Parathyroid adenoma (tissue), 2 donors: ENCODE measurements around the gene RIPOR2.

Experiments
- H2AFZ ChIP-seq: fragments of 300-600 bp; sonication (generic); one replicate; pipeline ENCODE4 v1.7.0; 2017; ENCODE audit warnings: antibody characterized with exemption, mild to moderate bottlenecking
- H3K27ac ChIP-seq: fragments of 300-600 bp; sonication (generic); one replicate; pipeline ENCODE4 v1.7.0; 2017
- H3K27me3 ChIP-seq: fragments of 300-600 bp; sonication (generic); one replicate; pipeline ENCODE4 v1.7.0; 2017; ENCODE audit warnings: low read length; ENCODE audit not compliant: control insufficient read depth, insufficient read depth
- H3K36me3 ChIP-seq: fragments of 300-600 bp; sonication (generic); one replicate; pipeline ENCODE4 v1.7.0; 2017; ENCODE audit warnings: low read length; ENCODE audit not compliant: control insufficient read depth, insufficient read depth
- H3K4me1 ChIP-seq: fragments of 300-600 bp; sonication (generic); one replicate; pipeline ENCODE4 v1.7.0; 2017; ENCODE audit warnings: control low read depth
- H3K4me2 ChIP-seq: fragments of 300-600 bp; sonication (generic); one replicate; pipeline ENCODE4 v1.7.0; 2017; ENCODE audit warnings: low read length
- H3K4me3 ChIP-seq: fragments of 300-600 bp; sonication (generic); one replicate; pipeline ENCODE4 v1.7.0; 2017; ENCODE audit warnings: low read depth, low read length
- H3K79me2 ChIP-seq: fragments of 300-600 bp; sonication (generic); one replicate; pipeline ENCODE4 v1.7.0; 2017; ENCODE audit warnings: control low read depth
- H3K9ac ChIP-seq: fragments of 300-600 bp; sonication (generic); one replicate; pipeline ENCODE4 v1.7.0; 2017; ENCODE audit warnings: mild to moderate bottlenecking
- H3K9me3 ChIP-seq: fragments of 300-600 bp; sonication (generic); one replicate; pipeline ENCODE4 v1.7.0; 2017; ENCODE audit warnings: low read length; ENCODE audit not compliant: control insufficient read depth
- TF ChIP-seq, protein P1 (sequence below): fragments of 300-600 bp; sonication (generic); IDR thresholded peaks from one replicate; pipeline ENCODE4 v1.7.0; 2017; ENCODE audit warnings: antibody characterized with exemption, mild to moderate bottlenecking
- donor health status: primary hyperparathyroidism.

RIPOR2 gene

DNA sequence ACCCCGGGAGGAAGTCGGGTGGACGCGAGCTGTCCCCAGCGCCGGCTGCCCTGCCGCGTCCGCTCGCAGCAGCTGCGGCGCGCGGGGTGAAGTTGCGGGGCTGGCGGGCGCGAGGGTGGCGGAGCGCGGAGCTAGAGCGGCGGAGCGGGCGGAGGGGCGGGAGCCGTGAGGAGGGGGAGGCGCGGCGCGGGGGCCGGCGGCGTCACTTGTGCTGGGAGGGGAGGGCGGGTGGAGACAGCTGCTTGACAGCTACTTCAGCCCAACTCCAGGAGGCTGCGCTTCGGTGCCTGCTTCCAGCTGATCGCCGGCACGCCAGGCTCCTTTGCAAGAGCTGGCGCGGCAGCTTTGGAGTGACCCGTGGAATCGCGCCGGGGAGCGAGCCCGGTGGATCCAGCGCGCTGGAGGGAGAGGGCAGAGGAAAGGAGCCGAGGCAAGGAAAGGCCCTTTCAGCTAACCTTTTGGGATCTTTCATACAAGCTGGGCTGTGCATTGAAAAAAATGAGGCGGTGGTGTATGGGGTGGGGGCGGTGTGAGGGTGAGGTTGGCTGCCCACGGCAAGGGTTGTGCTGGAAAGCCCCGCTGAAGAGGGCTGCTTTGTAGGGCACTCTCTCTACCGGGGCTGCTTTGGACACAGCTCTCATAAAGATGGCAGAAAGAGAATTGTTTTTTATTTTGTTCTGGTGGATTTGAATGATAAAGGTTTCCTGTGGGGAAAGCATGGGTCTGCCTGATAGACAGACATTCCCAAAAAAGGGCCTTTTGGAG, 24.6 kb downstream of the RIPOR2 start:
- Histone ChIP-seq H3K36me3 (no peaks in the 10 kb centered on the region), H3K9me3 (no peaks in the 10 kb centered on the region), H3K27me3 (no peaks in the 10 kb centered on the region), H3K79me2 (no peaks in the 10 kb centered on the region), H3K4me1 (peaks cover 7% of the 10 kb centered on the region), H3K4me3 (peak overlapping the region; percentile 54), H3K9ac (no peak overlapping the region), H2AFZ (peak overlapping the region; percentile 56), H3K4me2 (peak overlapping the region; percentile 67), H3K27ac (no peak overlapping the region)
- TF ChIP-seq, protein P1, sequence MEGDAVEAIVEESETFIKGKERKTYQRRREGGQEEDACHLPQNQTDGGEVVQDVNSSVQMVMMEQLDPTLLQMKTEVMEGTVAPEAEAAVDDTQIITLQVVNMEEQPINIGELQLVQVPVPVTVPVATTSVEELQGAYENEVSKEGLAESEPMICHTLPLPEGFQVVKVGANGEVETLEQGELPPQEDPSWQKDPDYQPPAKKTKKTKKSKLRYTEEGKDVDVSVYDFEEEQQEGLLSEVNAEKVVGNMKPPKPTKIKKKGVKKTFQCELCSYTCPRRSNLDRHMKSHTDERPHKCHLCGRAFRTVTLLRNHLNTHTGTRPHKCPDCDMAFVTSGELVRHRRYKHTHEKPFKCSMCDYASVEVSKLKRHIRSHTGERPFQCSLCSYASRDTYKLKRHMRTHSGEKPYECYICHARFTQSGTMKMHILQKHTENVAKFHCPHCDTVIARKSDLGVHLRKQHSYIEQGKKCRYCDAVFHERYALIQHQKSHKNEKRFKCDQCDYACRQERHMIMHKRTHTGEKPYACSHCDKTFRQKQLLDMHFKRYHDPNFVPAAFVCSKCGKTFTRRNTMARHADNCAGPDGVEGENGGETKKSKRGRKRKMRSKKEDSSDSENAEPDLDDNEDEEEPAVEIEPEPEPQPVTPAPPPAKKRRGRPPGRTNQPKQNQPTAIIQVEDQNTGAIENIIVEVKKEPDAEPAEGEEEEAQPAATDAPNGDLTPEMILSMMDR, result no peak

- TF ChIP-seq, protein P1, result no peak
- Histone ChIP-seq H3K4me1 (peaks cover 7% of the 10 kb centered on the region), H3K27me3 (no peaks in the 10 kb centered on the region), H3K4me2 (peak overlapping the region; percentile 67), H3K9me3 (no peaks in the 10 kb centered on the region), H2AFZ (peak overlapping the region; percentile 56), H3K4me3 (peak overlapping the region; percentile 54), H3K79me2 (no peaks in the 10 kb centered on the region), H3K9ac (no peak overlapping the region), H3K36me3 (no peaks in the 10 kb centered on the region), H3K27ac (no peak overlapping the region)
These were observed 25.3 kb downstream of the RIPOR2 start for GRCh38 chr6:24910331-24910960.

DNA sequence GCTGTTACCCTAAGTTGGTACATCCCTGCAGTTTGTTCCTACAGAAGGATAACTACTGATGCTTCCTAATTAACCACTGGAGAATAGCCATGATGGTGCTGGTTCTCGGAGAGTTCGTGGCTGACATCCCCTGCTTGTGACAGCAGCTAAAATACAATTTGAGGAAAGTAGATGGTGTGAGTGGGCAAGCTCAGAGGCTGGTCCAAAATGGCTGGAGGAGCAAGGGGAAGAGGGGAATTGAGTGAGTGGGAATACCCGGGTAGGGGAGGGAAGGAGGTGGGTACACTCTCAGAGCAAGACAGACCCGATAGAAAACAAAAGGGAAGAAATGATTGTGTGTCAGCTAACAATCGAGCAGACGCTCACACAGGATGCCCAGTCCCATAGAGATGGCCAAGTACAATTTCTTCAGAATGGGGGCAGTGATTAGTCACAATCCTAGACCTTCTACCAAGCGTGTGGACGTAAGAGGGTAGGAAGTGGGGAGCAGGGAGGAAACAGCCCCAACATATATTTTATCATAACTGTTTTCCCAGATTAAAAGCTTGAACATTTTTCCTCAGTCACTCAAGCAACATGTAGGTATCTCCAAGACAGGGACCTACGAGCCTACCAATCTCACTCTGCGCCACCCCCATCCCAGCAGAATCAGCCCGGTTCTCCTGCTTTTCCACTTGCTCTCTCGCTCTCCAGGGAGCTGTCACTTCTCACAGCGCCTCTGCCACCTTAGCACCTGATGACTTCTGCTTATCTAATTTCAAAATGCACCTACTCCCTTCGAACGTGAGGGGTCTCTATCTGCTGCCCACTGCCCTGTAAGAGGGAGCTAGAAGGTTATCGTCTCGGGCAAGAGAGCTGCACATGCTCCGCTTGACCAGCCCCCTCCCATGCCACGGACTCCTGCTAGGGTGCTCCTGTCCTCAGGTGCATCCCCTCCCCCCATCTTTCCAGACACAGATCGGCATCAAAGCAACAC, 26.2 kb downstream of the RIPOR2 start:
- peaks cover 7% of the 10 kb centered on the region for H3K4me1 ChIP-seq
- H3K27ac ChIP-seq, result no peak overlapping the region
- H3K4me3 ChIP-seq, result no peak overlapping the region
- no peaks in the 10 kb centered on the region for H3K27me3 ChIP-seq
- H2AFZ ChIP-seq, result peak overlapping the region; percentile 56
- H3K9ac ChIP-seq, result no peak overlapping the region
- H3K79me2 ChIP-seq, result no peaks in the 10 kb centered on the region
- H3K4me2 ChIP-seq, result peak overlapping the region; percentile 67
- TF ChIP-seq, protein P1, result no peak
- H3K9me3 ChIP-seq, result no peaks in the 10 kb centered on the region
- no peaks in the 10 kb centered on the region for H3K36me3 ChIP-seq

- H3K27ac ChIP-seq, result no peak overlapping the region
- no peaks in the 10 kb centered on the region for H3K36me3 ChIP-seq
- TF ChIP-seq, protein P1, result no peak
- no peak overlapping the region for H3K9ac ChIP-seq
- H3K27me3 ChIP-seq, result no peaks in the 10 kb centered on the region
- H3K4me1 ChIP-seq, result peaks cover 7% of the 10 kb centered on the region
- no peak overlapping the region for H3K4me3 ChIP-seq
- H2AFZ ChIP-seq, result no peak overlapping the region
- H3K79me2 ChIP-seq, result no peaks in the 10 kb centered on the region
- H3K9me3 ChIP-seq, result no peaks in the 10 kb centered on the region
- no peak overlapping the region for H3K4me2 ChIP-seq
These were observed 27.1 kb downstream of the RIPOR2 start for GRCh38 chr6:24908650-24909035.
